Trophoblast cell (in vitro differentiated cells and primary cell): ENCODE data around the gene UCN2.

Experiments
- DNase-seq, 2 donors: peaks; one replicate each; pipeline ENCODE4 v3.0.0-alpha.2; 2016
- H2AFZ ChIP-seq: 2 replicates; pipeline ENCODE4 v1.6.1; 2013; ENCODE audit warnings: low read length, moderate library complexity, mild to moderate bottlenecking; ENCODE audit not compliant: insufficient read depth, poor library complexity
- H2AK5ac ChIP-seq: 2 replicates; pipeline ENCODE4 v1.6.1; 2013; ENCODE audit warnings: mild to moderate bottlenecking, low read length
- H2BK120ac ChIP-seq: 2 replicates; pipeline ENCODE4 v1.6.1; 2013; ENCODE audit warnings: low read length, mild to moderate bottlenecking, moderate library complexity; ENCODE audit not compliant: insufficient read depth, poor library complexity
- H2BK12ac ChIP-seq: 2 replicates; pipeline ENCODE4 v1.6.1; 2013; ENCODE audit warnings: mild to moderate bottlenecking, low read length, moderate library complexity
- H2BK5ac ChIP-seq: 2 replicates; pipeline ENCODE4 v1.6.1; 2013; ENCODE audit warnings: low read length, low read depth, moderate library complexity, mild to moderate bottlenecking; ENCODE audit not compliant: poor library complexity
- H3K14ac ChIP-seq: 2 replicates; pipeline ENCODE4 v1.6.1; 2013; ENCODE audit warnings: mild to moderate bottlenecking, low read length
- H3K18ac ChIP-seq: 2 replicates; pipeline ENCODE4 v1.6.1; 2013; ENCODE audit warnings: mild to moderate bottlenecking, low read length
- H3K23ac ChIP-seq: 2 replicates; pipeline ENCODE4 v1.6.1; 2013; ENCODE audit warnings: low read length
- H3K27ac ChIP-seq: 2 replicates; pipeline ENCODE4 v1.5.1; 2013; ENCODE audit warnings: low read depth, mild to moderate bottlenecking, inconsistent platforms, low read length, moderate library complexity
- H3K27me3 ChIP-seq: 2 replicates; pipeline ENCODE4 v1.6.1; 2013; ENCODE audit warnings: inconsistent platforms, mild to moderate bottlenecking, low read length, moderate library complexity; ENCODE audit not compliant: insufficient read depth
- H3K36me3 ChIP-seq, 2 experiments: 1 replicate in 1 of 2; 2 replicates in 1 of 2; pipeline ENCODE4 v1.6.1; 2013; ENCODE audit warnings: low read length in 2 of 2, mild to moderate bottlenecking in 2 of 2, moderate library complexity in 1 of 2; ENCODE audit not compliant: insufficient read depth in 2 of 2, control insufficient read depth in 1 of 2
- H3K4ac ChIP-seq: 2 replicates; pipeline ENCODE4 v1.6.1; 2013; ENCODE audit warnings: low read depth, mild to moderate bottlenecking, low read length, moderate library complexity
- H3K4me1 ChIP-seq, 2 experiments: 1 replicate in 1 of 2; 2 replicates in 1 of 2; pipeline ENCODE4 v1.6.1; 2013; ENCODE audit warnings: low read length in 2 of 2, mild to moderate bottlenecking in 2 of 2, moderate library complexity in 1 of 2; ENCODE audit not compliant: insufficient read depth in 2 of 2, control insufficient read depth in 1 of 2
- H3K4me2 ChIP-seq: 2 replicates; pipeline ENCODE4 v1.6.1; 2013; ENCODE audit warnings: inconsistent platforms, mild to moderate bottlenecking, low read length, moderate library complexity
- H3K4me3 ChIP-seq: 2 replicates; pipeline ENCODE4 v1.5.1; 2013; ENCODE audit warnings: mild to moderate bottlenecking, low read depth, low read length, inconsistent platforms
- H3K79me1 ChIP-seq: one replicate; pipeline ENCODE4 v1.6.1; 2013; ENCODE audit warnings: low read length
- H3K79me2 ChIP-seq: 2 replicates; pipeline ENCODE4 v1.6.1; 2013; ENCODE audit warnings: low read length, mild to moderate bottlenecking; ENCODE audit not compliant: control insufficient read depth, insufficient read depth, poor library complexity
- H3K9ac ChIP-seq: 2 replicates; pipeline ENCODE4 v1.6.1; 2013; ENCODE audit warnings: mild to moderate bottlenecking, low read length
- H3K9me3 ChIP-seq: 2 replicates; pipeline ENCODE4 v1.6.1; 2013; ENCODE audit warnings: low read depth, mild to moderate bottlenecking, control low read depth, inconsistent platforms, low read length; ENCODE audit not compliant: insufficient read depth
- H4K12ac ChIP-seq: 2 replicates; pipeline ENCODE4 v1.6.1; 2013; ENCODE audit warnings: low read depth, mild to moderate bottlenecking, low read length, moderate library complexity
- H4K8ac ChIP-seq: 2 replicates; pipeline ENCODE4 v1.6.1; 2013; ENCODE audit warnings: low read depth, mild to moderate bottlenecking, low read length, moderate library complexity
- H4K91ac ChIP-seq: one replicate; pipeline ENCODE4 v1.6.1; 2013; ENCODE audit warnings: low read depth, mild to moderate bottlenecking, low read length, moderate library complexity
- WGBS: extraction: QIAGEN DNeasy Blood & Tissue Kit; methylation state at CpG from one replicate; pipeline ENCODE4 v1.1.7; 2013; ENCODE audit warnings: missing lambda C conversion rate; ENCODE audit not compliant: insufficient read length, insufficient coverage; ENCODE audit errors: extremely low coverage; 5-methylcytosine and 5-hydroxymethylcytosine counted together

The UCN2 gene

GRCh38 chr3:48595526-48596121, 32.0 kb upstream of the UCN2 start:
- no CpG with 5 or more reads among the region's 10 CpGs for WGBS
- Histone ChIP-seq H3K27ac (peak overlapping the region; percentile 93), H3K36me3 (peaks cover 48% of the 10 kb centered on the region in 2 experiments), H3K27me3 (no peaks in the 10 kb centered on the region), H3K4me2 (peak overlapping the region; percentile 18), H3K9ac (no peak overlapping the region), H2BK120ac (peak overlapping the region; percentile 88), H2BK12ac (peak overlapping the region; percentile 84), H2AFZ (no peak overlapping the region), H3K4me3 (no peak overlapping the region), H3K4ac (peak overlapping the region; percentile 46), H3K14ac (peak overlapping the region; percentile 86), H3K23ac (no peak overlapping the region), H4K8ac (peak overlapping the region; percentile 71), H3K9me3 (no peaks in the 10 kb centered on the region), H2BK5ac (peak overlapping the region; percentile 87), H3K4me1 (peaks cover 55% of the 10 kb centered on the region in 2 experiments), H4K12ac (peak overlapping the region; percentile 18), H3K18ac (peak overlapping the region; percentile 83), H2AK5ac (peak overlapping the region; percentile 75), H3K79me2 (peaks cover 14% of the 10 kb centered on the region), H3K79me1 (peaks cover 42% of the 10 kb centered on the region), H4K91ac (peak overlapping the region; percentile 79)
- DNase-seq: peak; percentile 68 to 69

- Histone ChIP-seq H4K12ac (peak within 1 kb of the TSS; percentile 18), H2AK5ac (peak within 1 kb of the TSS; percentile 75), H3K4me1 (peaks cover 55% of the 10 kb centered on the region in 2 experiments), H3K4me2 (peak within 1 kb of the TSS; percentile 28), H3K4ac (peak within 1 kb of the TSS; percentile 71), H3K9me3 (no peaks in the 10 kb centered on the region), H4K8ac (peak within 1 kb of the TSS; percentile 71), H2BK120ac (peak within 1 kb of the TSS; percentile 88), H2BK5ac (peak within 1 kb of the TSS; percentile 87), H3K4me3 (peak within 1 kb of the TSS; percentile 13), H3K27me3 (no peaks in the 10 kb centered on the region), H2BK12ac (peak within 1 kb of the TSS; percentile 90), H3K79me1 (peaks cover 42% of the 10 kb centered on the region), H2AFZ (peak within 1 kb of the TSS; percentile 21), H3K18ac (peak within 1 kb of the TSS; percentile 83), H3K9ac (no peak within 1 kb of the TSS), H3K14ac (peak within 1 kb of the TSS; percentile 86), H4K91ac (peak within 1 kb of the TSS; percentile 94), H3K36me3 (peaks cover 43 to 45% of the 10 kb centered on the region in 2 experiments), H3K79me2 (peaks cover 14% of the 10 kb centered on the region), H3K27ac (peak within 1 kb of the TSS; percentile 93), H3K23ac (no peak within 1 kb of the TSS)
- no peak for DNase-seq
- no CpG with 5 or more reads among the region's 35 CpGs for WGBS
Measured at GRCh38 chr3:48595075-48595525, 31.5 kb upstream of the UCN2 start, which contains the start of gene COL7A1. Gene COL7A1 (minus strand): TSS chr3:48595329. CDS start chr3:48595159, 170 bp downstream.

- peaks cover 14% of the 10 kb centered on the region for H3K79me2 ChIP-seq
- H3K14ac ChIP-seq: peak overlapping the region; percentile 75
- H3K27me3 ChIP-seq: no peaks in the 10 kb centered on the region
- peaks cover 38 to 40% of the 10 kb centered on the region in 2 experiments for H3K36me3 ChIP-seq
- no CpG with 5 or more reads among the region's 39 CpGs for whole genome bisulfite sequencing
- H3K79me1 ChIP-seq: peaks cover 42% of the 10 kb centered on the region
- H2AFZ ChIP-seq: peak overlapping the region; percentile 21
- H3K9ac ChIP-seq: no peak overlapping the region
- H3K18ac ChIP-seq: peak overlapping the region; percentile 73
- DNase-seq: peak in 1 of 2 donors; percentile 14
- H2AK5ac ChIP-seq: peak overlapping the region; percentile 70
- H3K4me2 ChIP-seq: peak overlapping the region; percentile 28
- H3K27ac ChIP-seq: peak overlapping the region; percentile 59
- no peaks in the 10 kb centered on the region for H3K9me3 ChIP-seq
- no peak overlapping the region for H4K12ac ChIP-seq
- peak overlapping the region; percentile 68 for H4K8ac ChIP-seq
- H3K4me1 ChIP-seq: peaks cover 51 to 52% of the 10 kb centered on the region in 2 experiments
- peak overlapping the region; percentile 94 for H4K91ac ChIP-seq
- H2BK5ac ChIP-seq: peak overlapping the region; percentile 54
- no peak overlapping the region for H3K23ac ChIP-seq
- peak overlapping the region; percentile 88 for H2BK120ac ChIP-seq
- peak overlapping the region; percentile 90 for H2BK12ac ChIP-seq
- H3K4ac ChIP-seq: peak overlapping the region; percentile 71
- H3K4me3 ChIP-seq: peak overlapping the region; percentile 11
Measured at GRCh38 chr3:48594417-48595049, 31.0 kb upstream of the UCN2 start.

DNA sequence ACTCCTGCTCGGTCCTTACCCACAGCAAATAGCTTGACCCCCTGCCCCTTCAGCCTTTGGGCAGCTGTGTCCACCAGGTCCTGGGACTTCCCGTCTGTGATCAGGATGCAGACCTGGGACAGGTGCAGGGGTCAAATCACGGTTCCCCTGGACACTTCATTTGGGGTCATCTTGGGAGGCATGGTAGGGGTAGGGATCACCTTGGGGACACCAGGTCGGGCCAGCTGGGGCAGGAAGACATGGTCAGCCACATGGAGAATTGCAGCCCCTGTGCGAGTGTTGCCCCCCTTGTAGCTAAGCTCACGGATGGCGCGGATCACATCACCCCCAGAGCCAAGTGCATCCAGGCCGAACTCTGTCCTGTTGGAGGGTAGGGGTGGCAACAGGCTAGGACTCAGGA, 29.8 kb upstream of the UCN2 start:
- no peak overlapping the region for H3K4me3 ChIP-seq
- H3K4me2 ChIP-seq: no peak overlapping the region
- H3K14ac ChIP-seq: no peak overlapping the region
- no peak for DNase-seq
- no CpG with 5 or more reads among the region's 9 CpGs for WGBS
- H4K12ac ChIP-seq: no peak overlapping the region
- no peak overlapping the region for H3K4ac ChIP-seq
- no peak overlapping the region for H3K27ac ChIP-seq
- H3K79me2 ChIP-seq: peaks cover 14% of the 10 kb centered on the region
- no peak overlapping the region for H3K9ac ChIP-seq
- no peaks in the 10 kb centered on the region for H3K27me3 ChIP-seq
- no peak overlapping the region for H4K8ac ChIP-seq
- H2AK5ac ChIP-seq: peak overlapping the region; percentile 15
- H3K9me3 ChIP-seq: peaks cover 4% of the 10 kb centered on the region
- H2BK120ac ChIP-seq: no peak overlapping the region
- H4K91ac ChIP-seq: no peak overlapping the region
- no peak overlapping the region for H2BK12ac ChIP-seq
- H2AFZ ChIP-seq: no peak overlapping the region
- no peak overlapping the region for H3K23ac ChIP-seq
- H3K79me1 ChIP-seq: peaks cover 34% of the 10 kb centered on the region
- no peak overlapping the region for H2BK5ac ChIP-seq
- H3K36me3 ChIP-seq: peaks cover 34 to 43% of the 10 kb centered on the region in 2 experiments
- H3K4me1 ChIP-seq: peaks cover 39 to 40% of the 10 kb centered on the region in 2 experiments
- no peak overlapping the region for H3K18ac ChIP-seq
